NCI-H1105 (cell line): Measurements from ENCODE around the gene FXYD3.
A peak's percentile ranks its signal among the peaks of the same experiment; 100 is the strongest.

Experiments
- DNase-seq: peaks from one replicate; lab custom pipeline; 2025; lab: John Stamatoyannopoulos, UW

The FXYD3 gene

DNA sequence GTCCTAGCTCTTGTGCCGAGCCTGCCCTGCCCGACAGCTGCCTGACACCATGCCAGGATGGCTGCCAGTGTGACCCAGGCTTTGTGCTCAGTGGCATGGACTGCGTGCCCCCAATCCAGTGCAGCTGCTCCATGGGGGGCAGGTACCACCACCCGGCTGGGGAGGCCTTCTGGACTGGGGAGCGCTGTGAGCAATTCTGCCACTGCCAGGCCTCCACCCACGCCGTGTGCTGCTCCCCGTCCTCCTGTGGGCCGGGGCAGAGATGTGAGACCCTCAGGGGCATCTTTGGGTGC is 9.4 kb upstream of the FXYD3 start:
- no peak for DNase-seq

DNA sequence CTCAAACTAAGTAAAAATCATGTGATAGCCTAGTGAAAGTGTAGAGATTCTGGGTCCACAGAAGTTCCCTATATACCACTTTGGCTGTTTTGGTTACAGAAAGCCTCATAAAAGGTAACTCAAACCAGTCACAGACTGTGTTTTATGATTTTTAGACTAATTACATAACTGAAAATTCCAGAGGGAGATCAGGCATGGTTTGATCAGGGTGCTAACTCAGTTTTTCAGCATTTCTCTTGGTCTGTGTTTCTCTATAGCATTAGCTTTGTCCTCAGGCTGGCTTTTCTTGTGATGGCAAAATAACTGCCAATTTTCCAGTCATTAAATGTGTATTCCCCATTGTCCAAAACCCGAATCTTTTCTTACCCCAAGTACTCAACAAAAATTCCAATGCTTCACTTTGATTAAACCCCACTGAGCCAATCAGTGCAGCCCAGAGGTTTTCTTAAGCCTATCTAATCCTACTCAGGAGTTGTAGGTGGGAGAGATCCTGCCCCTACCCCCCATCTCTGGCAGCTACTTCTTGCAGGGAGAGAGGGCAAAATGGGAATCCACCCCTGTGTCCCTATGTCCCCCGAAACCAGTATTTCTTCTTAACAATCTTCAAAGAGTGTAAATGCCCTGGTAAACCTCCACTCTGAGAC is 8.6 kb upstream of the FXYD3 start:
- DNase-seq, result no peak

DNA sequence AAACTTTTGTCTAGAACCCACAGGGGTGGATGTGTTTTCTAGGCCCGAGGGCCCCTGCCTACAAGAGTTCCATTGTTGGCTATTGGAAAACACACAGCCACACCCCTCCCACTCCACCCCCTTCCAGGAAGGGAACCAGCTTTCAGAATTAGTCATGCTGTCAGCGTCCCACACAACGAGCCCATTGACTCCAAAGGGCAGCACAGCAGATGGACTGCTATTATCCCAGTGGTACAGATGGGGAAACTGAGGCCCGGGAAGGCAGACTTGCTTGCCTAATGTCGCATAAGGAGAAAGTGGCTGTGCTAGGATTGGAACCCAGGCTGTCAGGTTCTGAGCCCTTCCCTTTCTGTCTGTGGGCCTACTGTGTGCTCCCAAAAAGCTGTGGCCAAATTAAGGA is 8.1 kb upstream of the FXYD3 start:
- no peak for DNase-seq

DNA sequence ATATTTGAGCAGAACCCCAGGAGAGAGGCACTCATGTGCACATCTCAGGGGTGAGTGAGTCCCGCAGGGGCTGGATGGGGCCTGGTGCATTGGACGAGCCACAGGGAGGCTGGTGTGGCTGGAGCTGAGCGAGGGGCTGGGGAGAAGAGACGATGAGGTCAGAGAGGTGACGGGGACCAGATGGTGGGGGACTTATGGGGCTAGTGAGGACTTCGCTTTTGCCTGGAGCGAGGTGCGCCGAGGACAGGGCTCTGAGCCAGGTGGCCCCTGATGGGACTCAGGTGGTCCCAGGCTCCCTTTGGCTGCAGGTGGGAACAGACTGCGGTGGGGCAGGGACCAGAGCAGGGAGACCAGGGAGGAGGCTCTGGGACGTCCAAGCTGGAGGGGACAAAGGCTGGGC is 6.9 kb upstream of the FXYD3 start:
- DNase-seq, result no peak

DNA sequence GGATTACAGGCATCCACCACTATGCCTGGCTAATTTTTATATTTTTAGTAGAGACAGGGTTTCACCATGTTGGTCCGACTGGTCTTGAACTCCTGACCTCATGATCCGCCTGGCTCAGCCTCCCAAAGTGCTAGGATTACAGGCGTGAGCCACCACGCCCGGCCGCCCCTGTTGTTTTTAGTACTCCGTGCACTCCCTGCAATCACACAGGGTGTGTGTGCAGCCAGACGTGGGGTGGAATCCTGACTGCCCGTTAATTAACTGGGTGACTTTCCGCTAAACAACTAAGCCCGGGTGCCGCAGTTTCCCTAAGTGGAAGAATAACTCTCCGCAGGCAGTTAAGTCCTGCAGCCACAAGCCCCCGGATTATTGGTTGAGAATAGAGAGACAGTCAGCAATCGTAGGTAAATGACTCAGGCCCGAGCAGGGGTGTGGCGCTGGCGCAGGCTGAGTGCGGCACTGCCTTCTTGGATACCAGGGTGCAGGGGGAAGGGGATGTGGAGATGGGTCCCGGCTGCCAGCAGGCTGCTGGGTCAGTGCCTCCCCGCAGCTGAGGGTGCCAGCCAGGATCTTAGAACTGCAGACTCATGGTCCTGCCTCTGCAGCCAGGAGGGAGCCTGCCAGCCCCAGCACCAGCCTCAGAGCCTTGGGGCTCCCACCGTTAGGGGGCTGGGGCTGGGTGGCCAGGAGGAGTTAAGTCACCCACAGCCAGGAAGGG is 6.1 kb upstream of the FXYD3 start:
- DNase-seq, result no peak

DNA sequence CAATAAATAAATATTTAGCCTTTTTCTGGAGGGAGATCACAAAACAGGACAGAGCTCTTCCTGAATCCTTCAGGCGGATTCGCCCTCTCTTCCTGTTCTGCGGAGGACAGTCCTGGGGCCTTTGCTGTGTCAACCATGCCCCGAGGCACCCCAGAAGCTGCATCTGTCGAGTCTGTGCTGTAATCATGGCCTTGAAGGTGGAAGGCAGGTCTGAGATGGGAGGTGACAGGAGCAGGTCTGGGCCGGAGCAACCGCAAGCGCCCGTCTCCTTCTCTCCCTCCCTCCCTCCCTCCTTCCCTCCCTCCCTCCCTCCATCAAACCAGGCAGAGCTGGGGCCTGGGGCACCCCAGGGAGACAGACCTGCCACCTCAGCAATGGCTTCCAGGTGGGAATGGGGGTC is 4.6 kb upstream of the FXYD3 start:
- DNase-seq, result no peak

DNA sequence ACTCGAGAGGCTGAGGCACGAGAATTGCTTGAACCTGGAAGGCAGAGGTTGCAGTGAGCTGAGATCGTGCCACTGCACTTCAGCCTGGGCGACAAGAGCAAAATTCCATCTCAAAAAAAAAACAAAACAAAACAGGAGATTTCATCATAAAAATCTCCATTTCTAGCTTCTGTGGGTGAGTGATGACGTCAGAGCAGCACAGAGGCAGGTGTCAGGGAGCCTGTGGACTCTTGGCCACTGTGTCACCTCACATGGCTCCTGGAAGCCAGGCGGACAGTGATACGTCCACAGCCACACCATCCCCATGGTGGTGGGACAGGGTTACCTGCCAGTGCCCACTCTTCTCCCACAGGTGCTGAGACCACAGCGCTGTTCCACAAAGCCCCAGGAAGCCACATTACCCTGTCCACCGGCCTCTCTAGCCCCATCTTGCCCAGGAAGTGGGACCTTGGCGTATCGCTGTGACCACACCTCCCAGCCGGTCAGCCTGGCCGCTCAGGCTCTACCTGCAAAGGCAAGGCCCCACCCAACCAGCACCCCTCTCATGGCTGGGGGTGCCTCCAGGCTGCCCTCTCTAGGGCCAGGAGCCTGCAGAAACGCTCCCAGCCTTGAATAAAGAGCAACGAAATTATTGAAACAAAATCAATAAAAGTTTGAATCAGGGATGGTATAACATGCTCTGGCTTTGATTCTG is 2.5 kb upstream of the FXYD3 start:
- no peak for DNase-seq

DNA sequence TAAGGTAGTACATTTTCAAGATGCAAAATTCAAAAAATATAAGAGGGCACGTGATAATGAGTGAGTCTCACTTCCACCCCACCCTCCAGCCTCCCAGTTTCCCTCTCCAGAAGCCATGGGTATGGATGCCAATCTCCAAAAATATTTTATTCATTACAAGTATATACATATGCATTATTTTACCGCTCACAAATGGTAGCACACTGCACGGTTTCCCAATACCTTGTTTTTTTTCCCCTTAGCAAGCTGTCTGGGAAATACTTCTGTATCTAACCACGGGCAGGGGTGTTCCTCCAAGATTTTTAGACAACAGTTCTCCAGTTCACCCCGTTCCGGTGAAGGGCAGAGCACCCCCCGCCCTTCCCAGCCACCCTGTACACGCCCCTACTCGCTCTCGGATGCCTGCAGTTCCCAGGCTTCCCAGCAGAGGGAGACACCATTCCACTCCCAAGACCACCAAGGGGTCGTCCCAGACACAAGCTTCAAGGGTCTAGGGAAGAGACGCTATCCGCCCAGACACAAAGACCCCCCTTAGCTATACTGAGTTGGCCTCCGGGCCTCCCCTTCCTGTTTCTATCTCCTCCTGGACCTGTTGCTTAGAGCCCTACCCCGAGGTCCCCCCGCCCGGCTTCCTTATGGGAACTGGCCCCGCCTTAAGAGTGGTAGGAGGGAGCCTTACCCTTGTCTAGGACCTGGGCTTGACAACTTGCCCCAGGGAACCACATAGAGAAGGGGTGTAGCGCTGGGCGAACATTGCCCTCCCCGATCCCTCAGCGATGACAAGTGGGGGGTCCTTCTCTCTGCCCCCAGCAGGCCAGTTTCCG is 1.1 kb upstream of the FXYD3 start:
- peak; percentile 34 for DNase-seq

DNA sequence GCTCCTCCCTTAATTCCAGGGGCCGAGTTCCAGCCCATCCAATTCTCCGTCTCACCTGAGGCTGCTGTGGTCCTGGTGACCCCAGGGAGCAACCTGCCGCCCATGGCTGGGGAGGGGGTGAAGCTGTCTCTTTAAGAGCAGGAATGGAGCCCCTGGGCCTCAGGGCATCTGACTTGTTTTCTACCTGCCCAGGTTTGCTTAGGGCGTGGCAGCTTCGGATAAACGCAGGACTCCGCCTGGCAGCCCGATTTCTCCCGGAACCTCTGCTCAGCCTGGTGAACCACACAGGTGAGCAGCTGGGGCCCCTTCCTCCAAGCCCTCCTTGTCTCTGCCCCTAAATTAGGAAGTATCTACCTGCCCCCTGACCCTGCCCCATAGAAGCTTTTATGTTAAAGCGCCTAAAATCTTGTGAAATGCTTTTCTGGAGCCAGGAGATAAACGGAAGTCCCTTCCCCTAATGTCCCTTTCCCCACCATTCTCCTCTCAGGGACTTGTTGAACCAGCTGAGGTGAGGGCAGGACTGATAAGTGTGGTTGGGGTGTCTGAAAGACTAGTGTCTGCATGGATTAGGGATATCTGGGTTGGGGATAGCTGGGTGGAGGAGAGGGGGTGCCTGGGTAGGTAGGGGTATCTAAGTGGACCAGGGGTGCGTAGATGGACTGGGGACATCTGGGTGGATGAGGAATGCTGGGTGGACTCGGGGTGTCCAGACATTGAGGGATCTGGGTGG is 614 bp downstream of the FXYD3 start:
- no peak for DNase-seq

DNA sequence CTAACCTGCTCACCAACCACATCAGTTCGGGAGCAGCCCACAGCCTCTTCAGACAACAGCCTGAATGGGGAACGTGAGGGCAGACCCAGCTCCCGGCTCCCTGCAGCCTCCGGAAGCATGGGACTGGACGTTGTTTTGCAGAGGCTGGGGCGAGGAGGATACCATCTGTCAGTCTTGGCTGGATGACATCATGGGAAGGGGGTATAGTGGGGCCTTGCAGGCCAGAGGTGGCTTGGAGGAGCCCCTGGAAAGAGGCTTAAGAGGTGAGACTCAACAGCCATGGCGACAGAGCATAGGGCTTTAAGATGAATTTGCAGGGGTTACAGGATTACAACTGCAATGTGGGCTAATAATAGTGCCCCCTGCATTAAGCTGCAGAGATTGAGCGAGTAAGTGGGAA is 1.5 kb downstream of the FXYD3 start:
- no peak for DNase-seq

DNA sequence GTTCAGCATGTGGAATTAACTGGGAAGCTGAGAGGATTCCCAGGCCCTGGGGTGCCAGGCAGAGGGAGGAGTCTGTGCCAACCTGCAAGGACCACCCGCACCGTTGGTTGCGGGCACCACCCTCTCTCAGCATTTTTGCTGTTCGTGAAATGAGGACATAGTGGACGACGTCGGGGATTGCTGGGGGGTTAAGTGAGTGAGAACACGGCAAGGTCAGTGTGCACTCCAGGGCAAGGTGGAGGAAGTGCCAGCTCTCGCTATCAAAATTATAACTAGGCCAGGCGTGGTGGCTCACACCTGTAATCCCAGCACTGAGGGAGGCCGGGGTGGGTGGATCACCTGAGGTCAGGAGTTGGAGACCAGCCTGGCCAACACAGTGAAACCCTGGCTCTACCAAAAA is 2.2 kb downstream of the FXYD3 start:
- no peak for DNase-seq

DNA sequence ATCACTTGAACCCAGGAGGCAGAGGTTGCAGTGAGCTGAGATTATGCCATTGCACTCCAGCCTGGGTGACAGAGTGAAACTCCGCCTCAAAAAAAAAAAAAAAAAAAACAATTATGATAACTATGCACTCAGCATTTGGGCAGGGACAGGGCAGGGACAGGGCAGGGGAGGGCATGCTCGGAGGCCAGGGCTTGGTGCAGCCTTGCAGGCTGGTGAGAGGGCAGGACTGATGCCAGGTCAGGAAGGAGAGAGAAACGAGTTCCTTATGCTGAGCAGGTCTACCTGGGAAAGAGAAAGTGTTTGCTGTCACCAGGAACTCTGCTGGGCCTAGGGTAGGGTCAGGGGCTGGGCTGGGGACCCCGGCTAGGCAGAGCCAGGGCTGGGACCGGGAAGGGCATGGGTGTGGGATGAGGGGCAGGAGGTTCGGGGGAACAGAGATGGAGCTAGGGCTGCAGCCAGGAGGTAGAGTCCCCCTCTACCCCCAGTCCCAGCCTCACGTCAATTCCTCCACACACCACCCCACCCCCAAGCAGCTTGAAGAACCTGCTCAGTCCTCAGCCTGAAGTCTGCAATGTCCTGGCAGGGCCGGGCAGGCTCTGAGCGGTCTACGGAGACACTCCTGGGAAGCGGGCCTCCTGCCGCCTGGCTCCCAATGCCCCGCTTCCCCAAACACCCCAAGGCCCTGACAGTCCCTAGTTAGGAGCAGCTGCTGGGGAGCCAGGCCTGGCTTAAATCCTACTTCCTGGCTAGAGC is 2.8 kb downstream of the FXYD3 start:
- no peak for DNase-seq

DNA sequence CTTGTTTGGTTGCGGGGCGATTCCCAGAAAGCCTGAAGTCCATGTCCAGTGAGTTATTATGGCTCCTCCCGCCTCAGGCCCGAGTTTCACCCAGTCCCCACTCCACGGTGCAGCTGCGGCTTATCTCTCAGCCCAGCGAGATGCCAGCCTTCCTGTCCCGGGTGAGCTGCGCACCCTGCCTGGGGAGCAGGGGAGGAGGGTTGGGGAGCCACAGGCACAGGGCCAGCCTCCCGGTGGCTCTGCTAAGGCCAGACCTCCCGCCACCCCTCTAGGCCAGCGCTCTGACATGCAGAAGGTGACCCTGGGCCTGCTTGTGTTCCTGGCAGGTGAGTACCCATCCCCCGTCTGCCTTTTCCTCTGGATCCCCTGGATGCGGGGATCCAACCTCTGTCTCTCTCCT is 3.5 kb downstream of the FXYD3 start:
- no peak for DNase-seq

DNA sequence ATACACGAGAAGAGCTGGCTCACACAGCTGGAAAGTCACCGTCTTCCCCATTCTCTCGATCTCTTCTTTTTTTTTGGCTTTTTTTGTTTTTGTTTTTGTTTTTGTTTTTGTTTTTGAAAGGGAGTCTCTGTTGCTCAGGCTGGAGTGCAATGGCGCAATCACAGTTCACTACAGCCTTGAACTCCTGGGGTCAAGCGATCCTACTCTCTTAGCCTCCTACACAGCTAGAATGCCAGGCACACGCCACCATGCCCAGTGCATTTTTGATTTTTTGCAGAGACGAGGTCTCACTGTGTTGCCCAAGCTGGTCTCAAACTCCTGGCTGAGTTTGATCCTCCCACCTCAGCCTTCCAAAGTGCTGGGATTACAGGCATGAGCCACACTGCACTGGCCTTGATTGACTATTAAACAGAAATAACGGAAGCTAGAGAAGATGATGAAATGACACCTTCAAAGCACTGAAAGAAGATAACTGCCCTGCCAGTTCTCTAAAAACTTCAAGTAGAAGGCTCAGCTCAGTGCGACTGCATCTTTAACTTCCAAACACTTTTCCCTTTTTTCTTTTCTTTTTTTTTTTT is 4.0 kb downstream of the FXYD3 start:
- no peak for DNase-seq

DNA sequence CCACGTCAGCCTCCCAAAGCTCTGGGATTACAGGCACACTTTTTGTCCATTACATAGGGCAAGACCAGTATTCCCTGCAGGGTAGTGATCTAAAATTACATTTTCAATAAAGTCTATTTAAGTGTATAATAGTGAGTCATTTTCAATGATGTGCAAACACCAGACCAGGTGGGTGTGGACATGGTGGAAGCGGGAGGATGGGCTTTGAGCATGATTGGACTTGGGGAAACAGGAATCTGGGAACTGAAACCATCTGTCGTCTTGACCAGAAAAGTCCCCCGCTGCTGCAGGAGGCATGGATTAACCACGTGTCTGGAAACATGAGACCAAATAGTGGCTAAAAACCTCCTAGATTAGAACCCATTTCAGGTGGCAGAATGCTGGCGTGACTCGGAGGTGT is 4.9 kb downstream of the FXYD3 start:
- DNase-seq, result no peak

DNA sequence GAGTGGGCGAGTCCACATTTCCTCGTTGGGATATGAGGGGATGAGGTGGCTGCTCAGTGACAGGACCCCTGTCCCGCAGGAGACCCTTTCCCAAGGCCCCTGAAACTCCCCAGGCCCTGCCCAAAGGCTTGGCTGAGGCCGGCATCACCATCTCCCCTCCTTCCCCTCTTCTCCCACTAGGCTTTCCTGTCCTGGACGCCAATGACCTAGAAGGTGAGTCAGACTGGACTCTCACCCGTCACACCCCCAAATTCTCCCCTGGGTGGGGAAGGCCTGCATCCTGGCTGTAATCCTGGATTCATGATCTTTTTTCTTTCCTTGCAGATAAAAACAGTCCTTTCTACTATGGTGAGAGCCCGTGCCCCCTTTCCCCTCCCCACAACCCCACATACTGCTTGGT is 5.3 kb downstream of the FXYD3 start:
- no peak for DNase-seq

DNA sequence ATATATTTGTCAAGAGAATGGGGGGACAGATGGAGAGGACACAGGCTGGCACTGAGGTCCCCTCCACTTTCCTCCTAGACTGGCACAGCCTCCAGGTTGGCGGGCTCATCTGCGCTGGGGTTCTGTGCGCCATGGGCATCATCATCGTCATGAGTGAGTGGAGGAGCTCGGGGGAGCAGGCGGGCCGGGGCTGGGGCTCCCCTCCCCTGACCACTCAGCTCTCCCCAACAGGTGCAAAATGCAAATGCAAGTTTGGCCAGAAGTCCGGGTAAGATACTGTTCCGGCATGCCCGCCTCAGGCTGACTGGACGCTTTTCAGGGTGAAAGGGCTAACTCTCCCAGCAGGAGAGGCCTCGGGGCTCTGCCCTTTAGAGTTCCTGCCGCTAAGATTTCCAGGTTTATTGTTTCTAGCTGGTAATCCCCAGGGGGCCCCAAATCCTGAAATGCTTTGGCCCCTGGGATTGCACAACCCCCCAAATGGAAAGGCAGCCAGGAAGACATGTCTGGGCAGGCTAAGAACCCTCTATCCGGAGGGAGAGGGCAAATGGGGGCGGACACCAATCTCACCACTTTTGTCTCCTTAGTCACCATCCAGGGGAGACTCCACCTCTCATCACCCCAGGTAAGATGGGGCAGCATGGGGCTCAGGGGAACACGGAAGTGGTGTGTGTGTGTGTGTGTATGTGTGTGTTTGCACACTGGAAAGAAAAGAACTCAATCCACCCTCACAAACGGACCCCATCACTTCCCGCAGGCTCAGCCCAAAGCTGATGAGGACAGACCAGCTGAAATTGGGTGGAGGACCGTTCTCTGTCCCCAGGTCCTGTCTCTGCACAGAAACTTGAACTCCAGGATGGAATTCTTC is 7.3 kb downstream of the FXYD3 start:
- DNase-seq, result no peak

DNA sequence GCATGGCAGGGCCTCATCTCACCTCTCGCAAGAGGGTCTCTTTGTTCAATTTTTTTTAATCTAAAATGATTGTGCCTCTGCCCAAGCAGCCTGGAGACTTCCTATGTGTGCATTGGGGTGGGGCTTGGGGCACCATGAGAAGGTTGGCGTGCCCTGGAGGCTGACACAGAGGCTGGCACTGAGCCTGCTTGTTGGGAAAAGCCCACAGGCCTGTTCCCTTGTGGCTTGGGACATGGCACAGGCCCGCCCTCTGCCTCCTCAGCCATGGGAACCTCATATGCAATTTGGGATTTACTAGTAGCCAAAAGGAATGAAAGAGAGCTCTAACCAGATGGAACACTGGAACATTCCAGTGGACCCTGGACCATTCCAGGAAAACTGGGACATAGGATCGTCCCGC is 8.0 kb downstream of the FXYD3 start:
- no peak for DNase-seq

DNA sequence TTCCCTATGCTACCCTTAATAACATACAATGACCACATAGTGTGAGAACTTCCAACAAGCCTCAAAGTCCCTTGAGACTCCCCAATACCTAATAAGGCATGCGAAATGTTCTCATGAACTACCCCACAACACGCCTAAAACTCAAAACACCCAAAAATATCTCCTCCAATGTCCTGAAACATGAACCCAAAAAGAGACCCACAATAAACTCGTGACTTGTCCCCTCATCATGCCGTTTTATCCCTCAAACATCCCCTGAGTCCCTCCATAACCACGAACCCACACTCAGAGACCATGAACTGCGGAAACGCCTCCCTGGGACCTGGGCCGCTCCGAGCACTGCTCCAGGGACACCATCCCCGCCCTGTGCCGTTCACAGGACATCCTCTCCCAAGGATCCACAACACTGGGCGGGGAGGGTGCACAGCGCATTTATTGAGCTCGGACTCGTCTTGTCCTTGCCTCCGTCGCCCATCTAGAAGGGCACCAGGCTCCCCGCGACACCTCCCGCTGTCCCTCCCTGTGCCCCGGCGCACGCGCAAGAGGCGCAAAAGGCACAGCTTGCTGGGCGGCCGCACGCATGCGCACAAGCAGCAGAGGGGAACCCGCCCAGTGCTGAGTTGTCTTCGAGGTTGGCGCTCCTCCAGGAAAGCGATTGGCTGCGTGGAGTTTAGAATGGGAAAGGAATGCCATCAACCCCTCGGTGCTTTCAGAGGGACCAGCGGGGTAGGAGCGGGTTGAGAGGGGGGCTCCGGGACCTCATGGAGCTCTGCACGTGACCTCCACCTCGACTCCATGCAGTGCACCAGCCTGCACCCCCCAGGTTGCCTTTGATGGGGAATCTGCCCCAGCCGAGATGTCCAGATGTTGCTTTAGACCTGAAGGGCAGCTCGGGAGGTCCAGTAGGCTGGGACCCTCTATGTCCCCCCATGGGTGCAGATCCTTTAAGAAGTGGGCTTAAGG is 8.8 kb downstream of the FXYD3 start:
- peak; percentile 73 for DNase-seq
